Measurements from ENCODE around the gene SEPTIN1. TPM values are rescaled to one million over a fixed set of nuclear protein-coding genes. Genes with fewer than 3 reads are reported as not detected.
A peak's percentile ranks its signal among the peaks of the same experiment; 100 is the strongest.
"Not testable (repeated sequence)": the region's sequence is repeated elsewhere in the genome, so short reads cannot be mapped to it uniquely, and the experiment has no call there.

Gene SEPTIN1
- total RNA-seq, 1 experiment from 2014 or later: 0.26 TPM

- DNase-seq (ENCODE audit: low read depth): not testable (repeated sequence)
These were observed 40.4 kb downstream of the SEPTIN1 start for GRCh38 chr16:30341971-30342370.

GRCh38 chr16:30340621-30341020 is 41.7 kb downstream of the SEPTIN1 start:
- no peak for DNase-seq (ENCODE audit: low read depth)

- not testable (repeated sequence) for DNase-seq (ENCODE audit: low read depth)
These were observed 43.6 kb downstream of the SEPTIN1 start for GRCh38 chr16:30338715-30339114.

- not testable (repeated sequence) for DNase-seq (ENCODE audit: low read depth)
These were observed 44.4 kb downstream of the SEPTIN1 start for GRCh38 chr16:30337964-30338357.

GRCh38 chr16:30335598-30336474 is 46.5 kb downstream of the SEPTIN1 start:
- DNase-seq (ENCODE audit: low read depth): no peak

GRCh38 chr16:30335028-30335597 is 47.2 kb downstream of the SEPTIN1 start:
- DNase-seq (ENCODE audit: low read depth): peak; percentile 86

GRCh38 chr16:30334473-30334989 is 47.8 kb downstream of the SEPTIN1 start:
- peak; percentile 80 for DNase-seq (ENCODE audit: low read depth)

Small RNA genes lying within 50 kb of the gene (small RNA-seq; reads per million reads assigned to genes)
- gene RF00406: 0.41 reads per million, percentile 46 among the genes with 10 or more reads in this experiment

Other genes starting within 250 kb of the SEPTIN1 start
- 7.1 and 9.1 TPM in 2 replicates for gene CORO1A, start 199.0 kb downstream of the SEPTIN1 start, total RNA-seq (2014; rRNA removed; shearing (Covaris generic))
- gene BOLA2B, start 188.9 kb downstream of the SEPTIN1 start, total RNA-seq (2014; rRNA removed; shearing (Covaris generic)): 67.0 and 120 TPM in 2 replicates
- gene SLX1A, start 188.7 kb downstream of the SEPTIN1 start, total RNA-seq (2014; rRNA removed; shearing (Covaris generic)): 93.6 and 98.4 TPM in 2 replicates
- 3.8 and 15.1 TPM in 2 replicates for gene SULT1A3, start 183.3 kb downstream of the SEPTIN1 start, total RNA-seq (2014; rRNA removed; shearing (Covaris generic))
- 0.79 and 1.4 TPM in 2 replicates for gene NPIPB13, start 134.1 kb downstream of the SEPTIN1 start, total RNA-seq (2014; rRNA removed; shearing (Covaris generic))
- 70.0 and 77.7 TPM in 2 replicates for gene CD2BP2, start 27.3 kb downstream of the SEPTIN1 start, total RNA-seq (2014; rRNA removed; shearing (Covaris generic))
- gene TBC1D10B, start 12.1 kb downstream of the SEPTIN1 start, total RNA-seq (2014; rRNA removed; shearing (Covaris generic)): 33.4 and 37.2 TPM in 2 replicates
- not detected in 2 replicates for gene MYL11, start 7.8 kb downstream of the SEPTIN1 start, total RNA-seq (2014; rRNA removed; shearing (Covaris generic))
- 12.2 and 13.6 TPM in 2 replicates for gene ZNF48, start 12.9 kb upstream of the SEPTIN1 start, total RNA-seq (2014; rRNA removed; shearing (Covaris generic))
- 14.0 and 16.1 TPM in 2 replicates for gene ZNF771, start 25.0 kb upstream of the SEPTIN1 start, total RNA-seq (2014; rRNA removed; shearing (Covaris generic))
- 47.1 and 71.1 TPM in 2 replicates for gene DCTPP1, start 47.5 kb upstream of the SEPTIN1 start, total RNA-seq (2014; rRNA removed; shearing (Covaris generic))
- 6.8 and 8.2 TPM in 2 replicates for gene SEPHS2, start 63.3 kb upstream of the SEPTIN1 start, total RNA-seq (2014; rRNA removed; shearing (Covaris generic))
- gene ITGAL, start 90.2 kb upstream of the SEPTIN1 start, total RNA-seq (2014; rRNA removed; shearing (Covaris generic)): not detected in 2 replicates
- gene ZNF768, start 144.0 kb upstream of the SEPTIN1 start, total RNA-seq (2014; rRNA removed; shearing (Covaris generic)): 67.2 and 76.7 TPM in 2 replicates
- gene ZNF747, start 152.3 kb upstream of the SEPTIN1 start, total RNA-seq (2014; rRNA removed; shearing (Covaris generic)): 7.3 and 9.5 TPM in 2 replicates
- 4.4 and 4.9 TPM in 2 replicates for gene ZNF764, start 175.8 kb upstream of the SEPTIN1 start, total RNA-seq (2014; rRNA removed; shearing (Covaris generic))
- gene ZNF688, start 189.2 kb upstream of the SEPTIN1 start, total RNA-seq (2014; rRNA removed; shearing (Covaris generic)): 6.5 and 7.2 TPM in 2 replicates
- 5.4 and 7.7 TPM in 2 replicates for gene ZNF785, start 203.1 kb upstream of the SEPTIN1 start, total RNA-seq (2014; rRNA removed; shearing (Covaris generic))
- gene ZNF689, start 227.8 kb upstream of the SEPTIN1 start, total RNA-seq (2014; rRNA removed; shearing (Covaris generic)): 9.5 and 10.6 TPM in 2 replicates

All from HT1080 (cell line).